NOMO-1 (cell line): ENCODE data around the gene DUSP6.

Experiments used
- DNase-seq, 2 experiments: peaks; one replicate each; lab custom pipeline; 2025; ENCODE audit not compliant: unreplicated experiment in 2 of 2; lab: John Stamatoyannopoulos, UW

Gene DUSP6

GRCh38 chr12:89307474-89308253 lies 44.6 kb downstream of the DUSP6 start:
- DNase-seq: peak in 1 of 2 experiments; percentile 31

GRCh38 chr12:89306827-89307473 lies 45.4 kb downstream of the DUSP6 start:
- peak; percentile 60 to 76 for DNase-seq

- DNase-seq: peak in 1 of 2 experiments; percentile 12
Observed at GRCh38 chr12:89305373-89305772, 46.9 kb downstream of the DUSP6 start.

GRCh38 chr12:89299931-89300330 lies 52.4 kb downstream of the DUSP6 start:
- DNase-seq: no peak

- no peak for DNase-seq
Observed at GRCh38 chr12:89299417-89299816, 52.9 kb downstream of the DUSP6 start.
